Measurements from ENCODE around the gene PINK1. TPM values are rescaled to one million over a fixed set of nuclear protein-coding genes. Genes with fewer than 3 reads are reported as not detected.

Gene PINK1
- total RNA-seq, 1 experiment from 2014 or later = 17.0 TPM

GRCh38 chr1:20640183-20640597, 6.9 kb downstream of the PINK1 start:
- peaks cover 0 to 11% (median 10%) of the 10 kb centered on the region in 3 experiments; a peak in 4 of 7 replicates for H3K36me3 Mint-ChIP-seq (ENCODE audit: insufficient read depth in 1 of 3, low read depth in 3 of 3)
- no peaks in the 10 kb centered on the region for H3K27me3 Mint-ChIP-seq (ENCODE audit: low read depth)
- no peaks in the 10 kb centered on the region for H3K79me2 ChIP-seq (ENCODE audit: insufficient read depth, low read length)

More at GRCh38 chr1:20640183-20640597, 6.9 kb downstream of the PINK1 start:
- no peak overlapping the region for H3K9ac ChIP-seq (ENCODE audit: extremely low read depth, insufficient read length, low read length)
- H2BK12ac ChIP-seq (ENCODE audit: insufficient read length, low read depth, low read length) = no peak overlapping the region
- no peak overlapping the region for H3K4me3 Mint-ChIP-seq
- no peaks in the 10 kb centered on the region for H3K4me1 ChIP-seq (ENCODE audit: insufficient read depth, low read length)
- H3K23ac ChIP-seq (ENCODE audit: insufficient read length, low read depth, low read length) = no peak overlapping the region
- H2BK120ac ChIP-seq (ENCODE audit: low read depth, low read length, poor library complexity, severe bottlenecking) = no peak overlapping the region
- no peaks in the 10 kb centered on the region; a peak in 1 of 5 replicates for H3K9me3 Mint-ChIP-seq
- H3K14ac ChIP-seq (ENCODE audit: insufficient read depth, low read length) = no peak overlapping the region
- no peak overlapping the region for H3T11ph ChIP-seq (ENCODE audit: low read length)
- TF ChIP-seq CTCF (conservative IDR thresholded peaks at IDR 0.05) = peak; percentile 89
- no peak overlapping the region for H2BK5ac ChIP-seq (ENCODE audit: insufficient read length, low read length)
- H4K5ac ChIP-seq (ENCODE audit: insufficient read length, low read depth, low read length) = no peak overlapping the region
- no peak overlapping the region for H2AFZ ChIP-seq (ENCODE audit: low read length)
- DNase-seq = peak; percentile 54
- H4K8ac ChIP-seq (replicated peaks; ENCODE audit: insufficient read length, low read depth, low read length) = no peak overlapping the region
- no peak overlapping the region for H2BK15ac ChIP-seq (ENCODE audit: low read depth, low read length)
- no peaks in the 10 kb centered on the region for H4K20me1 ChIP-seq (ENCODE audit: control insufficient read depth, insufficient read depth, insufficient read length)
- H2AK5ac ChIP-seq (ENCODE audit: insufficient read length, low read length) = no peak overlapping the region
- H3K9me3 ChIP-seq (ENCODE audit: control insufficient read depth, low read depth, low read length) = no peaks in the 10 kb centered on the region
- WGBS (ENCODE audit: extremely low coverage, insufficient read length, low lambda C conversion rate) = no CpG with 5 or more reads among the region's 6 CpGs
- H3K18ac ChIP-seq (ENCODE audit: insufficient read length, low read depth, low read length) = no peak overlapping the region
- H3K56ac ChIP-seq (ENCODE audit: insufficient read length, low read depth, low read length) = no peak overlapping the region
- H3K79me1 ChIP-seq (ENCODE audit: insufficient read depth, low read depth, low read length, poor library complexity, severe bottlenecking) = no peaks in the 10 kb centered on the region
- peaks cover 11 to 15% of the 10 kb centered on the region in 2 experiments for H3K4me1 Mint-ChIP-seq
- H2BK20ac ChIP-seq (ENCODE audit: low read depth, low read length, poor library complexity, severe bottlenecking) = no peak overlapping the region
- H3K23me2 ChIP-seq (ENCODE audit: insufficient read length, low read depth, low read length, poor library complexity, severe bottlenecking) = no peaks in the 10 kb centered on the region
- no peak overlapping the region for H4K91ac ChIP-seq (ENCODE audit: insufficient read length, low read depth, low read length)
- no peak overlapping the region for H3K27ac ChIP-seq (ENCODE audit: insufficient read length, low read depth, low read length)
- no peak overlapping the region for H3K4me2 ChIP-seq (ENCODE audit: insufficient read depth, insufficient read length, low read length)
- no peaks in the 10 kb centered on the region for H3K27me3 ChIP-seq (ENCODE audit: insufficient read depth, low read length)
- H3K4ac ChIP-seq (ENCODE audit: low read depth, low read length) = no peak overlapping the region
- peak overlapping the region in 1 of 3 experiments; percentile 56; a peak in 2 of 7 replicates for H3K27ac Mint-ChIP-seq
